PC-9 (cell line): ENCODE measurements around the gene TAS1R2.

Experiments
- EZH2 ChIP-seq: fragments of 200-600 bp; sonication (generic); IDR thresholded peaks from 2 replicates; pipeline ENCODE4 v1.8.0; 2017; ENCODE audit warnings: antibody characterized with exemption, low read depth
- TF ChIP-seq, protein P1 (sequence below): fragments of 200-600 bp; sonication (generic); conservative IDR thresholded peaks from 2 replicates; pipeline ENCODE4 v1.6.1; 2017; ENCODE audit warnings: mixed run types, antibody characterized with exemption, mild to moderate bottlenecking, moderate library complexity

DNA sequence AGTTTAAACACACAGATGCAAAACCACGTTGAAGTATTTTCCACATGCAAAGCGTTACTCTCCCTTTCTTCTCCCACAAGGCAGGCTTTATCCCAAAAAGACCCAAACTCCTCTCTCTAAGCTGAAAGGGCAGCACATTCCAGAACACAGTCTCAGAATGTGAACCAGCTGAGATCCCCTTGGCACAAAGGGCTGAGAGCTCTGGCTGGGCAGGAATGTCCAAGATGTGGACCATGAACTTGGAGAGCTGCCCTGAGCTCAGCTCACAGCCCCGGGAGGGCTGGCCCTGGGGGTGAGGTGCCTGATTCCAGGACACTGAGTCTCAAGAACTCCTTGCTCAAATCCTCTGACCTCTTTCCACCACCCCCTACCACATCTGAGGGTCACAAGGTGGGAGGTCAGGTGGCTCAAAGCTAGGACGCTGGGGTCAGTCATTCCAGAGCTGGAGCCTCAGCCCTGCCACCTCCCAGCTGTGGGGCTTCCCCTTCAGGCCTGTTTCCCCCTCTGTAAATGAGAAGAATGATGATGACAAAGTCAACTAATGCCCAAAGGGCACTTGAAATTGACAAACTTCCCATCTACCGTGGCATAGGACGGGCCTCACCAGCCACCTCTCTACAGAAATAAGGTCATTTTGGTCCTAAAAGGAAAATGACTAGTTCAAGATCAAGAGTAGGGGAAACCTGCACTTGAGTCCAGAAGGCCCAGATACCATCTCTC, 31.4 kb upstream of the TAS1R2 start:
- no peak for TF ChIP-seq EZH2
- TF ChIP-seq, protein P1, sequence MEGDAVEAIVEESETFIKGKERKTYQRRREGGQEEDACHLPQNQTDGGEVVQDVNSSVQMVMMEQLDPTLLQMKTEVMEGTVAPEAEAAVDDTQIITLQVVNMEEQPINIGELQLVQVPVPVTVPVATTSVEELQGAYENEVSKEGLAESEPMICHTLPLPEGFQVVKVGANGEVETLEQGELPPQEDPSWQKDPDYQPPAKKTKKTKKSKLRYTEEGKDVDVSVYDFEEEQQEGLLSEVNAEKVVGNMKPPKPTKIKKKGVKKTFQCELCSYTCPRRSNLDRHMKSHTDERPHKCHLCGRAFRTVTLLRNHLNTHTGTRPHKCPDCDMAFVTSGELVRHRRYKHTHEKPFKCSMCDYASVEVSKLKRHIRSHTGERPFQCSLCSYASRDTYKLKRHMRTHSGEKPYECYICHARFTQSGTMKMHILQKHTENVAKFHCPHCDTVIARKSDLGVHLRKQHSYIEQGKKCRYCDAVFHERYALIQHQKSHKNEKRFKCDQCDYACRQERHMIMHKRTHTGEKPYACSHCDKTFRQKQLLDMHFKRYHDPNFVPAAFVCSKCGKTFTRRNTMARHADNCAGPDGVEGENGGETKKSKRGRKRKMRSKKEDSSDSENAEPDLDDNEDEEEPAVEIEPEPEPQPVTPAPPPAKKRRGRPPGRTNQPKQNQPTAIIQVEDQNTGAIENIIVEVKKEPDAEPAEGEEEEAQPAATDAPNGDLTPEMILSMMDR: no peak
